WTC11 (cell line): Measurements from ENCODE around the gene CLDN34. TPM values are rescaled to one million over a fixed set of nuclear protein-coding genes. Genes with fewer than 3 reads are reported as not detected.

Experiments
- ATAC-seq: fragments of 200-7000 bp; cut with Tn5 transposase; 2 replicates; pipeline ENCODE4 v1.10.0; 2021; ENCODE audit warnings: mild to moderate bottlenecking, moderate library complexity
- CTCF ChIA-PET: fragments of 300-600 bp; sonication (Branson Sonifier 250); formaldehyde crosslinking; loops from one replicate; lab custom pipeline; 2021; ENCODE audit warnings: antibody characterized with exemption; lab: Charles Lee
- POLR2A ChIA-PET: fragments of 350-600 bp; sonication (Branson Sonifier 250); formaldehyde crosslinking; loops from one replicate; lab custom pipeline; 2021; ENCODE audit warnings: antibody characterized with exemption; lab: Charles Lee
- DNase-seq: peaks from one replicate; pipeline ENCODE4 v3.0.0; 2021; ENCODE audit warnings: low spot score
- H3K27ac Mint-ChIP-seq: 2 replicates; pipeline ENCODE4 v1.8.0; 2021; ENCODE audit warnings: mixed read lengths
- H3K27me3 Mint-ChIP-seq: 2 replicates; pipeline ENCODE4 v1.8.0; 2021; ENCODE audit warnings: low read depth, mild to moderate bottlenecking, moderate library complexity, mixed read lengths
- H3K36me3 Mint-ChIP-seq: 2 replicates; pipeline ENCODE4 v1.8.0; 2021; ENCODE audit warnings: mixed read lengths
- H3K4me1 Mint-ChIP-seq: 2 replicates; pipeline ENCODE4 v1.8.0; 2022; ENCODE audit warnings: mixed read lengths
- H3K4me3 Mint-ChIP-seq: 2 replicates; pipeline ENCODE4 v1.8.0; 2021; ENCODE audit warnings: mild to moderate bottlenecking, moderate library complexity, mixed read lengths
- H3K9me3 Mint-ChIP-seq: 2 replicates; pipeline ENCODE4 v1.8.0; 2021; ENCODE audit warnings: mixed read lengths
- AFF4 ChIP-seq: sonication (generic); formaldehyde crosslinking; IDR thresholded peaks from 2 replicates; pipeline ENCODE4 v1.8.1; 2023; ENCODE audit warnings: mild to moderate bottlenecking, missing genetic modification reagents, borderline replicate concordance
- ATF1 ChIP-seq: sonication (generic); formaldehyde crosslinking; IDR thresholded peaks from 2 replicates; pipeline ENCODE4 v1.8.1; 2023; ENCODE audit warnings: mild to moderate bottlenecking, moderate library complexity, missing genetic modification reagents
- ATF3 ChIP-seq: sonication (generic); formaldehyde crosslinking; conservative IDR thresholded peaks from 2 replicates; pipeline ENCODE4 v1.8.1; 2022; ENCODE audit warnings: mild to moderate bottlenecking, missing genetic modification reagents
- CBFB ChIP-seq: sonication (generic); formaldehyde crosslinking; IDR thresholded peaks from 2 replicates; pipeline ENCODE4 v1.8.1; 2022; ENCODE audit warnings: mild to moderate bottlenecking, low read depth, missing genetic modification reagents
- E2F1 ChIP-seq: sonication (generic); formaldehyde crosslinking; IDR thresholded peaks from 2 replicates; pipeline ENCODE4 v1.8.0; 2022; ENCODE audit warnings: mild to moderate bottlenecking, missing genetic modification reagents
- ESRRA ChIP-seq: sonication (generic); formaldehyde crosslinking; IDR thresholded peaks from 2 replicates; pipeline ENCODE4 v1.8.1; 2022; ENCODE audit warnings: mild to moderate bottlenecking, missing genetic modification reagents, borderline replicate concordance
- FOXP1 ChIP-seq: sonication (generic); formaldehyde crosslinking; IDR thresholded peaks from 2 replicates; pipeline ENCODE4 v1.8.0; 2022; ENCODE audit warnings: missing genetic modification reagents, mild to moderate bottlenecking, moderate library complexity, borderline replicate concordance
- HMGXB4 ChIP-seq: sonication (generic); formaldehyde crosslinking; IDR thresholded peaks from 2 replicates; pipeline ENCODE4 v1.8.1; 2023; ENCODE audit warnings: mild to moderate bottlenecking, moderate library complexity, missing genetic modification reagents
- IRF2 ChIP-seq: sonication (generic); formaldehyde crosslinking; IDR thresholded peaks from 2 replicates; pipeline ENCODE4 v1.8.0; 2022; ENCODE audit warnings: low read depth, missing genetic modification reagents, borderline replicate concordance
- MLX ChIP-seq: sonication (generic); formaldehyde crosslinking; IDR thresholded peaks from 2 replicates; pipeline ENCODE4 v1.8.1; 2023; ENCODE audit warnings: mild to moderate bottlenecking, missing genetic modification reagents, moderate library complexity
- NFATC4 ChIP-seq: fragments of 250-450 bp; sonication (Bioruptor Pico); IDR thresholded peaks from 2 replicates; pipeline ENCODE4 v1.9.0; 2021; ENCODE audit warnings: mild to moderate bottlenecking
- NR2C2 ChIP-seq: sonication (generic); formaldehyde crosslinking; IDR thresholded peaks from 2 replicates; pipeline ENCODE4 v1.8.0; 2022; ENCODE audit warnings: mild to moderate bottlenecking, missing genetic modification reagents
- OVOL2 ChIP-seq: fragments of 250-450 bp; sonication (Bioruptor Pico); IDR thresholded peaks from 2 replicates; pipeline ENCODE4 v1.9.0; 2021; ENCODE audit warnings: mild to moderate bottlenecking, borderline replicate concordance
- TP53 ChIP-seq: sonication (generic); formaldehyde crosslinking; IDR thresholded peaks from 2 replicates; pipeline ENCODE4 v1.8.1; 2023; ENCODE audit warnings: mild to moderate bottlenecking, missing genetic modification reagents
- USF1 ChIP-seq: sonication (generic); formaldehyde crosslinking; IDR thresholded peaks from 2 replicates; pipeline ENCODE4 v1.8.0; 2022; ENCODE audit warnings: mild to moderate bottlenecking, missing genetic modification reagents
- ZBTB43 ChIP-seq: sonication (generic); formaldehyde crosslinking; IDR thresholded peaks from 2 replicates; pipeline ENCODE4 v1.8.1; 2023; ENCODE audit warnings: mild to moderate bottlenecking, missing genetic modification reagents
- ZMAT4 ChIP-seq: fragments of 250-450 bp; sonication (Bioruptor Pico); IDR thresholded peaks from 2 replicates; pipeline ENCODE4 v1.9.0; 2021; ENCODE audit warnings: mild to moderate bottlenecking
- ZNF121 ChIP-seq: sonication (generic); formaldehyde crosslinking; IDR thresholded peaks from 2 replicates; pipeline ENCODE4 v1.8.0; 2023; ENCODE audit warnings: missing genetic modification reagents
- ZNF425 ChIP-seq: fragments of 250-450 bp; sonication (Bioruptor Pico); conservative IDR thresholded peaks from 2 replicates; pipeline ENCODE4 v1.9.0; 2021; ENCODE audit warnings: mild to moderate bottlenecking
- ZNF512 ChIP-seq: sonication (generic); formaldehyde crosslinking; IDR thresholded peaks from 2 replicates; pipeline ENCODE4 v1.8.1; 2022; ENCODE audit warnings: missing genetic modification reagents, borderline replicate concordance
- total RNA-seq: library from RNA; stranded (reverse); gene quantifications from 3 replicates; pipeline ENCODE4 v1.2.3, GENCODE V29; 2021

CLDN34 gene
- total RNA-seq, 1 experiment from 2014 or later = 0.52 TPM

- TF ChIP-seq USF1 (CRISPR knock-in tag) = no peak
Measured at GRCh38 chrX:9997041-9997440, 29.9 kb downstream of the CLDN34 start (continued).

- Mint-ChIP-seq H3K4me3 (no peak overlapping the region), H3K9me3 (peaks cover 4% of the 10 kb centered on the region; the same call in 1 of the 2 replicates), H3K27me3 (no peaks in the 10 kb centered on the region), H3K4me1 (peaks cover 2% of the 10 kb centered on the region; the same call in 1 of the 2 replicates), H3K27ac (no peak overlapping the region), H3K36me3 (no peaks in the 10 kb centered on the region)
- ChIA-PET POLR2A (no interaction called here), CTCF (interaction anchor here (1.4 kb wide), 1 partner anchor 122 kb away, joined by 5 read pairs; no protein-coding TSS in a partner anchor)
- no peak for DNase-seq
- ATAC-seq = no peak
- no peak for TF ChIP-seq ZNF425 (CRISPR knock-in tag)
- no peak for TF ChIP-seq ESRRA
- TF ChIP-seq ZBTB43 (CRISPR knock-in tag) = no peak
- no peak for TF ChIP-seq ZNF121 (CRISPR knock-in tag)
- TF ChIP-seq MLX (CRISPR knock-in tag) = no peak
- TF ChIP-seq HMGXB4 = no peak
- TF ChIP-seq NR2C2 = no peak
- no peak for TF ChIP-seq AFF4 (CRISPR knock-in tag)
- no peak for TF ChIP-seq OVOL2 (CRISPR knock-in tag)
- TF ChIP-seq NFATC4 = no peak
- TF ChIP-seq ATF3 (CRISPR knock-in tag) = no peak
Measured at GRCh38 chrX:9997524-9997923, 30.4 kb downstream of the CLDN34 start.

- Mint-ChIP-seq H3K27ac (no peak overlapping the region), H3K36me3 (no peaks in the 10 kb centered on the region), H3K4me3 (no peak overlapping the region), H3K9me3 (peaks cover 4% of the 10 kb centered on the region; the same call in 1 of the 2 replicates), H3K27me3 (no peaks in the 10 kb centered on the region), H3K4me1 (peaks cover 7% of the 10 kb centered on the region)
- ChIA-PET POLR2A (no interaction called here), CTCF (no interaction called here)
- DNase-seq (no peak), ATAC-seq (no peak)
- TF ChIP-seq ZMAT4 (CRISPR knock-in tag) = no peak
- no peak for TF ChIP-seq FOXP1
- no peak for TF ChIP-seq E2F1 (CRISPR knock-in tag)
- TF ChIP-seq ATF1 (CRISPR knock-in tag) = no peak
- TF ChIP-seq CBFB = no peak
- no peak for TF ChIP-seq ZNF512 (CRISPR knock-in tag)
- TF ChIP-seq TP53 (CRISPR knock-in tag) = no peak
- TF ChIP-seq IRF2 (CRISPR knock-in tag) = no peak
Measured at GRCh38 chrX:10001496-10001895, 34.3 kb downstream of the CLDN34 start.
